Kidney epithelial cell (primary cell): ENCODE results near the gene P2RY12. TPM values are rescaled to one million over a fixed set of nuclear protein-coding genes. Genes with fewer than 3 reads are reported as not detected.

Source experiments
- DNase-seq: peaks from one replicate; pipeline ENCODE4 v3.0.0-alpha.2; 2010; ENCODE audit warnings: low read depth
- H3K27me3 ChIP-seq: 2 replicates; pipeline ENCODE4 v1.6.0; 2011; ENCODE audit warnings: low read length; ENCODE audit not compliant: control insufficient read depth, insufficient read depth
- H3K36me3 ChIP-seq: 2 replicates; pipeline ENCODE4 v1.5.1; 2011; ENCODE audit warnings: low read length; ENCODE audit not compliant: control insufficient read depth, insufficient read depth
- H3K4me3 ChIP-seq: 2 replicates; pipeline ENCODE4 v1.5.1; 2011; ENCODE audit warnings: low read depth, mild to moderate bottlenecking, control low read depth, low read length
- total RNA-seq: library from RNA; depleted of rRNA; stranded (reverse); fragments of >200 nt; gene quantifications from 2 replicates; pipeline ENCODE4 v1.2.3, GENCODE V29; 2015
- TF ChIP-seq, protein P1 (sequence below): IDR thresholded peaks from 2 replicates; pipeline ENCODE4 v1.5.1; 2011; ENCODE audit warnings: mild to moderate bottlenecking, moderate library complexity, low read length, control low read depth, inconsistent platforms; ENCODE audit not compliant: insufficient read depth, poor library complexity, severe bottlenecking

Gene P2RY12
- total RNA-seq, 1 donor from 2014 or later: not detected

DNA sequence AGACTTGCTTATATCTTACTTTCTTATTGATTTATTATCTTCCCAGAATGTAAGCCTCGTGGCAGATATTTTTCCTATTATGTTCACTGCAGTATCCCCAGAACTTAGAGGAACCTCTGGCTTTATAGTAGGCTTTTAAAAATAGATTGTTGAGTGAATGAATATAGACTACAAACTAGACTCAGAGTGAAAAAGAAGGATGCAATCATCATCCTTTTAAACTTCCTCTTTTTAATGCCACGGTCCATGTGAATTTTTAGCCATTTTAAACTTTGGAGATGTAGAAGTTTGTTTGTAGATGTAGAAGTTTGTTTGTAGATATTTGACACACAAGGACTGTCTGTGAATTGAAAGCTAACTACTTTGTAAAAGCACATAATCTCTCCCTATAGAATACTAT lies 7.2 kb upstream of the P2RY12 start:
- Histone ChIP-seq H3K27me3 (no peaks in the 10 kb centered on the region), H3K36me3 (no peaks in the 10 kb centered on the region), H3K4me3 (no peak overlapping the region)
- no peak for DNase-seq
- TF ChIP-seq, protein P1, sequence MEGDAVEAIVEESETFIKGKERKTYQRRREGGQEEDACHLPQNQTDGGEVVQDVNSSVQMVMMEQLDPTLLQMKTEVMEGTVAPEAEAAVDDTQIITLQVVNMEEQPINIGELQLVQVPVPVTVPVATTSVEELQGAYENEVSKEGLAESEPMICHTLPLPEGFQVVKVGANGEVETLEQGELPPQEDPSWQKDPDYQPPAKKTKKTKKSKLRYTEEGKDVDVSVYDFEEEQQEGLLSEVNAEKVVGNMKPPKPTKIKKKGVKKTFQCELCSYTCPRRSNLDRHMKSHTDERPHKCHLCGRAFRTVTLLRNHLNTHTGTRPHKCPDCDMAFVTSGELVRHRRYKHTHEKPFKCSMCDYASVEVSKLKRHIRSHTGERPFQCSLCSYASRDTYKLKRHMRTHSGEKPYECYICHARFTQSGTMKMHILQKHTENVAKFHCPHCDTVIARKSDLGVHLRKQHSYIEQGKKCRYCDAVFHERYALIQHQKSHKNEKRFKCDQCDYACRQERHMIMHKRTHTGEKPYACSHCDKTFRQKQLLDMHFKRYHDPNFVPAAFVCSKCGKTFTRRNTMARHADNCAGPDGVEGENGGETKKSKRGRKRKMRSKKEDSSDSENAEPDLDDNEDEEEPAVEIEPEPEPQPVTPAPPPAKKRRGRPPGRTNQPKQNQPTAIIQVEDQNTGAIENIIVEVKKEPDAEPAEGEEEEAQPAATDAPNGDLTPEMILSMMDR: no peak

GRCh38 chr3:151387842-151388241 lies 3.3 kb upstream of the P2RY12 start:
- no peaks in the 10 kb centered on the region for H3K27me3 ChIP-seq
- no peak overlapping the region for H3K4me3 ChIP-seq
- TF ChIP-seq, protein P1: no peak
- no peak for DNase-seq
- no peaks in the 10 kb centered on the region for H3K36me3 ChIP-seq

- TF ChIP-seq, protein P1: no peak
- no peak for DNase-seq
- Histone ChIP-seq H3K4me3 (no peak overlapping the region), H3K36me3 (no peaks in the 10 kb centered on the region), H3K27me3 (no peaks in the 10 kb centered on the region)
These were observed 2.9 kb upstream of the P2RY12 start for GRCh38 chr3:151387432-151387831.

DNA sequence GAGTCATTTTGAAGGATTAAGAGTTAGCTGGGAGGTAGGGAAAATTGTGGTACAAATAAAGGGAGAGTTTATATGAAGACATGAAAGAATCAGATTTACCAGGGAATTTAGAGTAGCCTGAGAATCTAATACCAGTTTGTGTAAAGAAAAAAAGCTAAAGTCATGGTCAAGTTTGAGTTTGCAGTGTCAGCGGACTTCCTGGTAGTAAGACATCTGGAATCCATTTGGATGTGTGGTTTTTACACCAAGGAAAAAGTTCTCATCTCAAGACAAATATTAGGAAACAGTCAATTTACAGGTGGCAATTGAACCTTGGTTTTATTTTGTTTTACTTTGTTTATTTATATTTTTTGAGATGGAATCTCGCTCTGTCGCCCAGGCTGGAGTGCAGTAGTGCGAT lies 1.5 kb upstream of the P2RY12 start:
- no peak overlapping the region for H3K4me3 ChIP-seq
- no peak for DNase-seq
- no peaks in the 10 kb centered on the region for H3K36me3 ChIP-seq
- TF ChIP-seq, protein P1: no peak
- no peaks in the 10 kb centered on the region for H3K27me3 ChIP-seq

DNA sequence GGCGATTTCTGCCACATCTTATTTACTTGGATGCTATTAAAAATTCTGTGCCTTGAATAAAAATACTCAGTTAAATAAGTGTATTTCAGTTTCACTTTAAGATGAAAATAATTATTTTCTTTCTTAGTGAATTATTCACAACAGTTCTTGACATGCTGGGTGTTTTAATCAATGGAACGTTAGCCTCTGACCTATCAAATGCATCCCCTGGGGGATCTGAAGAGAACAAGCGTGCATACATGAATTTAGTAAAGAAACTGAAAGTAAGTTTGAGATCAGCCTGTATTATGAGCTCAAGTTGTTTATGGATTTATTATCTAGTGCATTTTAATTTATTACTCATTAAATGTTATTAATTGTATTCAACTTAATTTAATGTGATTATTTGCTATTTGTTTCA lies 597 bp downstream of the P2RY12 start:
- Histone ChIP-seq H3K27me3 (no peaks in the 10 kb centered on the region), H3K36me3 (no peaks in the 10 kb centered on the region), H3K4me3 (no peak overlapping the region)
- TF ChIP-seq, protein P1: no peak
- no peak for DNase-seq

GRCh38 chr3:151383111-151383510 lies 1.4 kb downstream of the P2RY12 start:
- DNase-seq: no peak
- no peaks in the 10 kb centered on the region for H3K36me3 ChIP-seq
- no peaks in the 10 kb centered on the region for H3K27me3 ChIP-seq
- TF ChIP-seq, protein P1: no peak
- no peak overlapping the region for H3K4me3 ChIP-seq
